Esophagus (tissue), 2 donors: ENCODE measurements around the gene GLIS1. TPM values are rescaled to one million over a fixed set of nuclear protein-coding genes. Genes with fewer than 3 reads are reported as not detected.

ENCODE experiments used
- H3K27ac ChIP-seq, 2 donors: one replicate each; pipeline ENCODE4 v1.5.1; 2013; ENCODE audit warnings: low read depth in 2 of 2, mild to moderate bottlenecking in 2 of 2, inconsistent platforms in 1 of 2, low read length in 1 of 2, moderate library complexity in 1 of 2
- H3K27me3 ChIP-seq, 2 donors: one replicate each; pipeline ENCODE4 v1.6.1; 2013; ENCODE audit warnings: low read length in 2 of 2, control low read depth in 1 of 2, mild to moderate bottlenecking in 1 of 2; ENCODE audit not compliant: insufficient read depth in 2 of 2, control insufficient read depth in 1 of 2
- H3K36me3 ChIP-seq, 2 donors: one replicate each; pipeline ENCODE4 v1.6.1; 2013; ENCODE audit warnings: low read length in 1 of 2; ENCODE audit not compliant: control insufficient read depth in 2 of 2, insufficient read depth in 2 of 2
- H3K4me1 ChIP-seq, 2 donors: one replicate each; pipeline ENCODE4 v1.6.1; 2013; ENCODE audit warnings: low read length in 1 of 2; ENCODE audit not compliant: control insufficient read depth in 2 of 2, insufficient read depth in 2 of 2
- H3K4me3 ChIP-seq, 2 donors: one replicate each; pipeline ENCODE4 v1.5.1; 2013; ENCODE audit warnings: low read length in 2 of 2, mild to moderate bottlenecking in 2 of 2, low read depth in 1 of 2, moderate library complexity in 1 of 2
- H3K9me3 ChIP-seq, 2 donors: one replicate each; pipeline ENCODE4 v1.6.1; 2013; ENCODE audit warnings: mild to moderate bottlenecking in 2 of 2, low read depth in 1 of 2, low read length in 1 of 2, moderate library complexity in 1 of 2; ENCODE audit not compliant: control insufficient read depth in 2 of 2, insufficient read depth in 1 of 2
- WGBS, 2 donors: extraction: QIAGEN DNeasy Blood & Tissue Kit; methylation state at CpG; one replicate each; pipeline ENCODE4 v1.1.7; 2013; 5-methylcytosine and 5-hydroxymethylcytosine counted together
- polyA plus RNA-seq, 2 donors: library from polyadenylated mRNA; stranded (reverse); fragments of 200-250 nt; gene quantifications; one replicate each; pipeline ENCODE4 v1.2.3, GENCODE V29; 2013
- donor health status: healthy with polysubstance abuse.
- donor health status: Bipolar disorder and iron deficiency.

GLIS1 gene
- polyA plus RNA-seq, 2 donors, result 0.18 TPM

- no peak overlapping the region for H3K4me3 ChIP-seq
- no peaks in the 10 kb centered on the region for H3K27me3 ChIP-seq
- no peaks in the 10 kb centered on the region for H3K9me3 ChIP-seq
- peaks cover 0 to 5% of the 10 kb centered on the region in 2 donors for H3K4me1 ChIP-seq
- H3K27ac ChIP-seq, result no peak overlapping the region
- H3K36me3 ChIP-seq, result no peaks in the 10 kb centered on the region
- WGBS, 2 donors, result 69 to 77% methylated on average over 3 of the region's 3 CpGs
Observed at GRCh38 chr1:53683986-53684740, 54.8 kb downstream of the GLIS1 start.

- no peaks in the 10 kb centered on the region for H3K9me3 ChIP-seq
- H3K4me1 ChIP-seq, result peaks cover 0 to 5% of the 10 kb centered on the region in 2 donors
- no peak overlapping the region for H3K4me3 ChIP-seq
- H3K27ac ChIP-seq, result no peak overlapping the region
- no peaks in the 10 kb centered on the region for H3K27me3 ChIP-seq
- H3K36me3 ChIP-seq, result no peaks in the 10 kb centered on the region
- 83 to 91% methylated on average over 6 of the region's 6 CpGs for WGBS, 2 donors
Observed at GRCh38 chr1:53682881-53683280, 56.1 kb downstream of the GLIS1 start.

- H3K36me3 ChIP-seq, result no peaks in the 10 kb centered on the region
- WGBS, 2 donors, result 22 to 23% methylated on average over 15 of the region's 15 CpGs
- H3K27ac ChIP-seq, result no peak overlapping the region
- peaks cover 0 to 5% of the 10 kb centered on the region in 2 donors for H3K4me1 ChIP-seq
- no peaks in the 10 kb centered on the region for H3K27me3 ChIP-seq
- H3K4me3 ChIP-seq, result no peak overlapping the region
- H3K9me3 ChIP-seq, result no peaks in the 10 kb centered on the region
Observed at GRCh38 chr1:53681977-53682685, 56.8 kb downstream of the GLIS1 start.

GRCh38 chr1:53681351-53681976 lies 57.5 kb downstream of the GLIS1 start:
- 55 to 63% methylated on average over 6 of the region's 6 CpGs for whole genome bisulfite sequencing, 2 donors
- H3K27me3 ChIP-seq, result no peaks in the 10 kb centered on the region

GRCh38 chr1:53680868-53681267 lies 58.1 kb downstream of the GLIS1 start:
- Histone ChIP-seq H3K27ac (no peak overlapping the region), H3K9me3 (no peaks in the 10 kb centered on the region), H3K4me1 (peaks cover 0 to 3% of the 10 kb centered on the region in 2 donors), H3K27me3 (no peaks in the 10 kb centered on the region), H3K36me3 (no peaks in the 10 kb centered on the region), H3K4me3 (no peak overlapping the region)
- 88 to 92% methylated on average over 8 of the region's 8 CpGs for WGBS, 2 donors

More at GRCh38 chr1:53681351-53681976, 57.5 kb downstream of the GLIS1 start:
- Histone ChIP-seq H3K9me3 (no peaks in the 10 kb centered on the region), H3K27ac (no peak overlapping the region), H3K36me3 (no peaks in the 10 kb centered on the region), H3K4me3 (no peak overlapping the region), H3K4me1 (peaks cover 0 to 5% of the 10 kb centered on the region in 2 donors)

- H3K4me1 ChIP-seq, result peaks cover 0 to 3% of the 10 kb centered on the region in 2 donors
- no peaks in the 10 kb centered on the region for H3K36me3 ChIP-seq
- H3K27ac ChIP-seq, result no peak overlapping the region
- no peak overlapping the region for H3K4me3 ChIP-seq
- no peaks in the 10 kb centered on the region for H3K9me3 ChIP-seq
- no peaks in the 10 kb centered on the region for H3K27me3 ChIP-seq
- WGBS, 2 donors, result 74 to 80% methylated on average over 15 of the region's 15 CpGs
Observed at GRCh38 chr1:53678938-53679825, 59.8 kb downstream of the GLIS1 start.

GRCh38 chr1:53678507-53678906 lies 60.5 kb downstream of the GLIS1 start:
- WGBS, 2 donors, result 59 to 66% methylated on average over 4 of the region's 4 CpGs
- Histone ChIP-seq H3K4me3 (no peak overlapping the region), H3K27me3 (no peaks in the 10 kb centered on the region), H3K4me1 (peaks cover 0 to 3% of the 10 kb centered on the region in 2 donors), H3K27ac (no peak overlapping the region), H3K36me3 (no peaks in the 10 kb centered on the region), H3K9me3 (no peaks in the 10 kb centered on the region)

GRCh38 chr1:53678046-53678445 lies 60.9 kb downstream of the GLIS1 start:
- Histone ChIP-seq H3K4me3 (no peak overlapping the region), H3K36me3 (no peaks in the 10 kb centered on the region), H3K4me1 (peaks cover 0 to 3% of the 10 kb centered on the region in 2 donors), H3K9me3 (no peaks in the 10 kb centered on the region), H3K27me3 (no peaks in the 10 kb centered on the region), H3K27ac (no peak overlapping the region)
- WGBS, 2 donors, result 85 to 89% methylated on average over 8 of the region's 8 CpGs

GRCh38 chr1:53677486-53677885 lies 61.5 kb downstream of the GLIS1 start:
- Histone ChIP-seq H3K9me3 (no peaks in the 10 kb centered on the region), H3K4me3 (no peak overlapping the region), H3K4me1 (peaks cover 0 to 3% of the 10 kb centered on the region in 2 donors), H3K27me3 (no peaks in the 10 kb centered on the region), H3K36me3 (no peaks in the 10 kb centered on the region), H3K27ac (no peak overlapping the region)
- 93 to 94% methylated on average over 15 of the region's 15 CpGs for WGBS, 2 donors
